Measurements from ENCODE around the gene SGPL1.
"Not testable (repeated sequence)": the region's sequence is repeated elsewhere in the genome, so short reads cannot be mapped to it uniquely, and the experiment has no call there.

The SGPL1 gene

GRCh38 chr10:70913191-70913892 is 97.6 kb downstream of the SGPL1 start:
- 91% methylated on average over 6 of the region's 6 CpGs for WGBS
- H3K4me3 ChIP-seq (ENCODE audit: low read length), result no peak overlapping the region
- no peaks in the 10 kb centered on the region for H3K9me3 ChIP-seq (ENCODE audit: insufficient read depth, low read depth, low read length)
- no peaks in the 10 kb centered on the region for H3K4me1 ChIP-seq (ENCODE audit: insufficient read depth, low read length)
- H3K27me3 ChIP-seq (ENCODE audit: insufficient read depth, low read length), result no peaks in the 10 kb centered on the region
- H3K36me3 ChIP-seq (ENCODE audit: insufficient read depth, low read length), result no peaks in the 10 kb centered on the region
- no peak overlapping the region for H3K27ac ChIP-seq (ENCODE audit: low read depth, low read length)
- no peak overlapping the region for H3K9ac ChIP-seq (ENCODE audit: low read depth, low read length)

- no peaks in the 10 kb centered on the region for H3K9me3 ChIP-seq (ENCODE audit: insufficient read depth, low read depth, low read length)
- H3K4me1 ChIP-seq (ENCODE audit: insufficient read depth, low read length), result no peaks in the 10 kb centered on the region
- no peak overlapping the region for H3K9ac ChIP-seq (ENCODE audit: low read depth, low read length)
- H3K36me3 ChIP-seq (ENCODE audit: insufficient read depth, low read length), result no peaks in the 10 kb centered on the region
- 91% methylated on average over 3 of the region's 3 CpGs for WGBS
- H3K4me3 ChIP-seq (ENCODE audit: low read length), result no peak overlapping the region
- no peak overlapping the region for H3K27ac ChIP-seq (ENCODE audit: low read depth, low read length)
- H3K27me3 ChIP-seq (ENCODE audit: insufficient read depth, low read length), result no peaks in the 10 kb centered on the region
Measured at GRCh38 chr10:70913893-70914240, 98.1 kb downstream of the SGPL1 start.

- H3K4me1 ChIP-seq (ENCODE audit: insufficient read depth, low read length), result no peaks in the 10 kb centered on the region
- no peak overlapping the region for H3K9ac ChIP-seq (ENCODE audit: low read depth, low read length)
- no peaks in the 10 kb centered on the region for H3K27me3 ChIP-seq (ENCODE audit: insufficient read depth, low read length)
- H3K9me3 ChIP-seq (ENCODE audit: insufficient read depth, low read depth, low read length), result no peaks in the 10 kb centered on the region
- H3K36me3 ChIP-seq (ENCODE audit: insufficient read depth, low read length), result no peaks in the 10 kb centered on the region
- H3K27ac ChIP-seq (ENCODE audit: low read depth, low read length), result no peak overlapping the region
- H3K4me3 ChIP-seq (ENCODE audit: low read length), result no peak overlapping the region
- 83% methylated on average over 10 of the region's 10 CpGs for WGBS
Measured at GRCh38 chr10:70914316-70914864, 98.6 kb downstream of the SGPL1 start.

GRCh38 chr10:70915206-70915605 is 99.5 kb downstream of the SGPL1 start:
- Histone ChIP-seq H3K9me3 (ENCODE audit: insufficient read depth, low read depth, low read length) (no peaks in the 10 kb centered on the region), H3K4me1 (ENCODE audit: insufficient read depth, low read length) (no peaks in the 10 kb centered on the region), H3K4me3 (ENCODE audit: low read length) (no peak overlapping the region), H3K36me3 (ENCODE audit: insufficient read depth, low read length) (no peaks in the 10 kb centered on the region), H3K27ac (ENCODE audit: low read depth, low read length) (no peak overlapping the region), H3K27me3 (ENCODE audit: insufficient read depth, low read length) (no peaks in the 10 kb centered on the region), H3K9ac (ENCODE audit: low read depth, low read length) (no peak overlapping the region)
- WGBS, result 90% methylated on average over 5 of the region's 5 CpGs

GRCh38 chr10:70915806-70916205 is 100.1 kb downstream of the SGPL1 start:
- H3K4me3 ChIP-seq (ENCODE audit: low read length), result no peak overlapping the region
- H3K27me3 ChIP-seq (ENCODE audit: insufficient read depth, low read length), result no peaks in the 10 kb centered on the region
- H3K4me1 ChIP-seq (ENCODE audit: insufficient read depth, low read length), result no peaks in the 10 kb centered on the region
- H3K36me3 ChIP-seq (ENCODE audit: insufficient read depth, low read length), result no peaks in the 10 kb centered on the region
- no peaks in the 10 kb centered on the region for H3K9me3 ChIP-seq (ENCODE audit: insufficient read depth, low read depth, low read length)
- 91% methylated on average over 9 of the region's 9 CpGs for WGBS
- H3K9ac ChIP-seq (ENCODE audit: low read depth, low read length), result no peak overlapping the region
- H3K27ac ChIP-seq (ENCODE audit: low read depth, low read length), result no peak overlapping the region

- Histone ChIP-seq H3K9me3 (ENCODE audit: insufficient read depth, low read depth, low read length) (no peaks in the 10 kb centered on the region), H3K27ac (ENCODE audit: low read depth, low read length) (no peak overlapping the region), H3K36me3 (ENCODE audit: insufficient read depth, low read length) (no peaks in the 10 kb centered on the region), H3K9ac (ENCODE audit: low read depth, low read length) (no peak overlapping the region), H3K4me3 (ENCODE audit: low read length) (no peak overlapping the region), H3K27me3 (ENCODE audit: insufficient read depth, low read length) (no peaks in the 10 kb centered on the region), H3K4me1 (ENCODE audit: insufficient read depth, low read length) (no peaks in the 10 kb centered on the region)
- 90% methylated on average over 6 of the region's 6 CpGs for WGBS
Measured at GRCh38 chr10:70916241-70916640, 100.5 kb downstream of the SGPL1 start.

GRCh38 chr10:70917226-70917625 is 101.5 kb downstream of the SGPL1 start:
- 87% methylated on average over 5 of the region's 5 CpGs for WGBS
- no peaks in the 10 kb centered on the region for H3K27me3 ChIP-seq (ENCODE audit: insufficient read depth, low read length)

GRCh38 chr10:70917635-70918034 is 101.9 kb downstream of the SGPL1 start:
- no peaks in the 10 kb centered on the region for H3K4me1 ChIP-seq (ENCODE audit: insufficient read depth, low read length)
- 90% methylated on average over 10 of the region's 10 CpGs for WGBS
- H3K4me3 ChIP-seq (ENCODE audit: low read length), result no peak overlapping the region
- no peaks in the 10 kb centered on the region for H3K36me3 ChIP-seq (ENCODE audit: insufficient read depth, low read length)
- no peaks in the 10 kb centered on the region for H3K27me3 ChIP-seq (ENCODE audit: insufficient read depth, low read length)
- H3K9ac ChIP-seq (ENCODE audit: low read depth, low read length), result no peak overlapping the region
- H3K9me3 ChIP-seq (ENCODE audit: insufficient read depth, low read depth, low read length), result no peaks in the 10 kb centered on the region
- H3K27ac ChIP-seq (ENCODE audit: low read depth, low read length), result no peak overlapping the region

More at GRCh38 chr10:70917226-70917625, 101.5 kb downstream of the SGPL1 start:
- Histone ChIP-seq H3K9me3 (ENCODE audit: insufficient read depth, low read depth, low read length) (no peaks in the 10 kb centered on the region), H3K27ac (ENCODE audit: low read depth, low read length) (no peak overlapping the region), H3K9ac (ENCODE audit: low read depth, low read length) (no peak overlapping the region), H3K4me3 (ENCODE audit: low read length) (no peak overlapping the region), H3K4me1 (ENCODE audit: insufficient read depth, low read length) (no peaks in the 10 kb centered on the region), H3K36me3 (ENCODE audit: insufficient read depth, low read length) (no peaks in the 10 kb centered on the region)

GRCh38 chr10:70918851-70919530 is 103.2 kb downstream of the SGPL1 start:
- Histone ChIP-seq H3K27me3 (ENCODE audit: insufficient read depth, low read length) (no peaks in the 10 kb centered on the region), H3K9ac (ENCODE audit: low read depth, low read length) (no peak overlapping the region), H3K4me3 (ENCODE audit: low read length) (no peak overlapping the region), H3K36me3 (ENCODE audit: insufficient read depth, low read length) (no peaks in the 10 kb centered on the region), H3K9me3 (ENCODE audit: insufficient read depth, low read depth, low read length) (no peaks in the 10 kb centered on the region), H3K4me1 (ENCODE audit: insufficient read depth, low read length) (no peaks in the 10 kb centered on the region), H3K27ac (ENCODE audit: low read depth, low read length) (no peak overlapping the region)
- 87% methylated on average over 22 of the region's 22 CpGs for WGBS

- H3K27me3 ChIP-seq (ENCODE audit: insufficient read depth, low read length); H3K36me3 ChIP-seq (ENCODE audit: insufficient read depth, low read length); H3K4me3 ChIP-seq (ENCODE audit: low read length); H3K4me1 ChIP-seq (ENCODE audit: insufficient read depth, low read length); H3K27ac ChIP-seq (ENCODE audit: low read depth, low read length); H3K9me3 ChIP-seq (ENCODE audit: insufficient read depth, low read depth, low read length); H3K9ac ChIP-seq (ENCODE audit: low read depth, low read length): not testable (repeated sequence)
- WGBS, result 87% methylated on average over 10 of the region's 10 CpGs
Measured at GRCh38 chr10:70919906-70920305, 104.2 kb downstream of the SGPL1 start.

GRCh38 chr10:70920519-70920918 is 104.8 kb downstream of the SGPL1 start:
- WGBS, result 68% methylated on average over 4 of the region's 4 CpGs
- Histone ChIP-seq H3K4me3 (ENCODE audit: low read length) (no peak overlapping the region), H3K36me3 (ENCODE audit: insufficient read depth, low read length) (no peaks in the 10 kb centered on the region), H3K27ac (ENCODE audit: low read depth, low read length) (no peak overlapping the region), H3K27me3 (ENCODE audit: insufficient read depth, low read length) (peaks cover 2% of the 10 kb centered on the region; the same call in 1 of the 2 replicates), H3K4me1 (ENCODE audit: insufficient read depth, low read length) (no peaks in the 10 kb centered on the region), H3K9me3 (ENCODE audit: insufficient read depth, low read depth, low read length) (no peaks in the 10 kb centered on the region), H3K9ac (ENCODE audit: low read depth, low read length) (no peak overlapping the region)

Data from HUES64 (cell line).